Measurements from ENCODE around the gene MACROD1. TPM values are rescaled to one million over a fixed set of nuclear protein-coding genes. Genes with fewer than 3 reads are reported as not detected.

MACROD1 gene
- total RNA-seq, 1 donor from 2014 or later = 26.7 TPM

GRCh38 chr11:64141081-64141783, 24.7 kb downstream of the MACROD1 start:
- H3K36me3 Mint-ChIP-seq (ENCODE audit: low read depth) = no peaks in the 10 kb centered on the region
- no peak for DNase-seq (ENCODE audit: low spot score)
- H3K27me3 Mint-ChIP-seq (ENCODE audit: low read depth) = no peaks in the 10 kb centered on the region
- no peaks in the 10 kb centered on the region for H3K9me3 Mint-ChIP-seq
- no peak overlapping the region for H3K4me3 Mint-ChIP-seq (ENCODE audit: low read depth)
- H3K27ac Mint-ChIP-seq = no peak overlapping the region
- intact Hi-C loops (cut with micrococcal nuclease) = no loop called here
- peaks cover 6% of the 10 kb centered on the region for H3K4me1 Mint-ChIP-seq (ENCODE audit: low read depth)

DNA sequence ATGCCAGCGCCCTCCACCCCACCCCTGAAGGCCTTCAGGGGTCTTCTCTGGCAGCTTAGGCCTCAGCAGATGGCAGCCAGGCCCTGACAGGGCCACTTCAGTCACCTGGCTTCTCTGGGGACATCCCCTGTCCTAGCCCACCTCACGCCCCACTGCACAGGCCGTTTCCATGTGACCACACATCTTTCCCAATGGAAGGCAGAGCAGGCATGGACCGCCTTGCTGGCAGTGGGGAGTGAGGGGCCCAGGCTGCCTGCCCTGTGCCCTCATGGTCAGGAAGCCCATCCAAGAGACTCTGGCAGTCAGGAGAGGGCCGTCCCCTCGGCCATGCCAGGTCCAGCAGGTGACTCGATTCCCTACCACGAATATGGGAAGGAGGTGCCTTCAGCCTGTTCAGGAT, 25.8 kb downstream of the MACROD1 start:
- no peak for DNase-seq (ENCODE audit: low spot score)
- no peaks in the 10 kb centered on the region for H3K27me3 Mint-ChIP-seq (ENCODE audit: low read depth)

GRCh38 chr11:64139049-64139448, 26.9 kb downstream of the MACROD1 start:
- intact Hi-C loops (cut with micrococcal nuclease) = no loop called here
- Mint-ChIP-seq H3K27ac (no peak overlapping the region), H3K9me3 (no peaks in the 10 kb centered on the region), H3K27me3 (ENCODE audit: low read depth) (no peaks in the 10 kb centered on the region), H3K36me3 (ENCODE audit: low read depth) (no peaks in the 10 kb centered on the region), H3K4me1 (ENCODE audit: low read depth) (peaks cover 5% of the 10 kb centered on the region), H3K4me3 (ENCODE audit: low read depth) (no peak overlapping the region)
- no peak for DNase-seq (ENCODE audit: low spot score)

More for the DNA sequence above, 25.8 kb downstream of the MACROD1 start:
- no peaks in the 10 kb centered on the region for H3K36me3 Mint-ChIP-seq (ENCODE audit: low read depth)
- no peaks in the 10 kb centered on the region for H3K9me3 Mint-ChIP-seq
- H3K4me3 Mint-ChIP-seq (ENCODE audit: low read depth) = no peak overlapping the region
- H3K4me1 Mint-ChIP-seq (ENCODE audit: low read depth) = peaks cover 6% of the 10 kb centered on the region
- H3K27ac Mint-ChIP-seq = no peak overlapping the region
- intact Hi-C loops (cut with micrococcal nuclease) = no loop called here

GRCh38 chr11:64138398-64138797, 27.5 kb downstream of the MACROD1 start:
- Mint-ChIP-seq H3K4me1 (ENCODE audit: low read depth) (no peaks in the 10 kb centered on the region), H3K9me3 (no peaks in the 10 kb centered on the region), H3K4me3 (ENCODE audit: low read depth) (no peak overlapping the region), H3K36me3 (ENCODE audit: low read depth) (no peaks in the 10 kb centered on the region), H3K27me3 (ENCODE audit: low read depth) (no peaks in the 10 kb centered on the region), H3K27ac (no peak overlapping the region)
- intact Hi-C loops (cut with micrococcal nuclease) = no loop called here
- DNase-seq (ENCODE audit: low spot score) = no peak

DNA sequence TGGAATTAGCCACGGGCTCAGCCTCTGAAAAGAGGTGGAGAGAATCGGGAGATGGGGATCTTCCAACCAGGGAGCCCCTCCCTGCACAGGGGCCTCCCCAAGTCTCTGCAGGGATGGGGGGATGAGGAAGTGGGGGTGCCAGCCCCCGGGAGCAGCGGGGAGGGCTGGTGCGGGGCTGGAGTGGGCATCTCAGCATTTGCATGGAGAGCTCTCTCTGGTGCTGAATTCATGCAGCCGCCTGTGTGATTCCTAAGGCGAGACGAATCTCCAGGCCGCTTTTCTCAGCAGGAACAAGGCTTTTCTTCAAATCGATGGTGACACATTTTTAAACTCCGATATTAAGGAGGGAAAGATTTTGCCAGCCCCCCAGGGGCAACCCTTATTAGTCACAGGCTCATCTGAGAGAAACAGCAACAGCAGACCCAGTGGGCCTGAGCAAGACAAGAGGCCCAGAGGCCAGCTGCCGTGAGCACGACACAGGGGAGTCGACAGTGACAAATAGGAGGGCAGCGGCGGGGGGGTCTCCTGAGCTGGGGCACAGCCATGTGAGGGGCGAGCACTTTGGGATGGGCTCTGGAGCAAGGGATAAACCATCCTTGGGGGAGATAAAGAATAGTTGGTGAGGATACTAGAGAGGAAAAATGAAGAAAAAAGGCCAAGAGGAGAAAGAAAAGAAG, 29.0 kb downstream of the MACROD1 start:
- intact Hi-C loops (cut with micrococcal nuclease) = no loop called here
- no peaks in the 10 kb centered on the region for H3K27me3 Mint-ChIP-seq (ENCODE audit: low read depth)
- no peak overlapping the region for H3K4me3 Mint-ChIP-seq (ENCODE audit: low read depth)
- no peak for DNase-seq (ENCODE audit: low spot score)
- no peaks in the 10 kb centered on the region for H3K9me3 Mint-ChIP-seq
- H3K4me1 Mint-ChIP-seq (ENCODE audit: low read depth) = no peaks in the 10 kb centered on the region
- no peak overlapping the region for H3K27ac Mint-ChIP-seq
- H3K36me3 Mint-ChIP-seq (ENCODE audit: low read depth) = no peaks in the 10 kb centered on the region

DNA sequence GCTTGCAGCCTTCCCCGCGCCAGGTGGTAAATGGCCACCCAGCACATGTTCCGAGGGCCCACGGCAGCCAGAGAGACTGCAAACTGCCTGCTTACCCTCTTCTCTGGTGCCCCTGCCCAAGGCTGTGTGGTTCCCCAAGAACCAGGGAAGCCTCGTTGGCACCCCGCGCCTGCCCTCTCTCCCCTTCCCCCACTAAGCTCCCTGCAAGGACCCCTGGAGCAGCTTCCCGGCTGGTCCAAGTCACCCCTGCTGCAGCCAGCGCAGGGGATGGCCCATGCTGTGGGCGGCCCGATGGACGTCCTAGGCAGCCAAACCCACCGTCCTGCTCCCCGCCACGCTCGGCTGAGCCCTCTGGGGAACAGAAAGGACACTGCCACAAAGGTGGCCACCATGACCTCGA, 30.2 kb downstream of the MACROD1 start:
- Mint-ChIP-seq H3K27me3 (ENCODE audit: low read depth) (no peaks in the 10 kb centered on the region), H3K4me3 (ENCODE audit: low read depth) (no peak overlapping the region), H3K9me3 (no peaks in the 10 kb centered on the region), H3K4me1 (ENCODE audit: low read depth) (no peaks in the 10 kb centered on the region), H3K27ac (no peak overlapping the region), H3K36me3 (ENCODE audit: low read depth) (no peaks in the 10 kb centered on the region)
- intact Hi-C loops (cut with micrococcal nuclease) = no loop called here
- DNase-seq (ENCODE audit: low spot score) = no peak

GRCh38 chr11:64134963-64135362, 30.9 kb downstream of the MACROD1 start:
- Mint-ChIP-seq H3K36me3 (ENCODE audit: low read depth) (no peaks in the 10 kb centered on the region), H3K9me3 (no peaks in the 10 kb centered on the region), H3K4me3 (ENCODE audit: low read depth) (no peak overlapping the region), H3K4me1 (ENCODE audit: low read depth) (no peaks in the 10 kb centered on the region), H3K27ac (no peak overlapping the region), H3K27me3 (ENCODE audit: low read depth) (no peaks in the 10 kb centered on the region)
- no peak for DNase-seq (ENCODE audit: low spot score)
- intact Hi-C loops (cut with micrococcal nuclease) = no loop called here

DNA sequence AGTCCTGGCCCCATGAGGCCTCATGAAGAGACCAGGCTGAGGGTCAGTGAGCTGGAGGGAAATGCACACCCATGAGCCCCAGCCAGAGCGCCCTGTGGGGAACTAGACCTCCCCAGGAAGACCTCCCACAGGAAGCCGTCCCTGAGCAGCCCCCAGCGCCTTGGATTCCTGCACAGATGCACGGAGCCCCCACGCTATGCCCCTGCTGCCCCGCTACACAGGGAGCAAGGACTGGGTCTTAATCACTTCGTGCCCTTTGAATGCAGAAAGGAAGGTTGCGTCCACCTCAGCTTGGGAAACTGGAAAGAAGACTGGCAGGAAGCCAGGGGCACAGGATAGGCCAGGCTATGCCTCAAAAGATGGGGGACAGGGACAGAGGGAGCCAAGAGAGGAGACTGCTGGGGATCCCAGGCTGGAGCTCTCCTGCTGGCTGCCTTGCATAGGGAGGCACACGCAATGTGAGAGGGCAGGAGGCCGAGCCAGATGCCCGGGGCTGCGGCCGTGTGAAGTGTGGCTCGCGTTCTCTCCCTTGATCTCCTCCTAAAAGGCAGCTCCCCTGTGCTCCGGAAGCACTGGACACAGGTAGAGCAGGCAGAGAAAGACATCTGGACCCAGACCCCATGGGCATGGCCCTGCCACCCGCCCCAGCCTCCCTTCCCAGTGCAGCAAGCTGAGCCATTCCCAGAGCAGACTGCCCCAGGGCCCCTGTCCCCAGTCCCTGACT, 32.8 kb downstream of the MACROD1 start:
- intact Hi-C loops (cut with micrococcal nuclease) = no loop called here
- Mint-ChIP-seq H3K27ac (no peak overlapping the region), H3K9me3 (no peaks in the 10 kb centered on the region)

DNA sequence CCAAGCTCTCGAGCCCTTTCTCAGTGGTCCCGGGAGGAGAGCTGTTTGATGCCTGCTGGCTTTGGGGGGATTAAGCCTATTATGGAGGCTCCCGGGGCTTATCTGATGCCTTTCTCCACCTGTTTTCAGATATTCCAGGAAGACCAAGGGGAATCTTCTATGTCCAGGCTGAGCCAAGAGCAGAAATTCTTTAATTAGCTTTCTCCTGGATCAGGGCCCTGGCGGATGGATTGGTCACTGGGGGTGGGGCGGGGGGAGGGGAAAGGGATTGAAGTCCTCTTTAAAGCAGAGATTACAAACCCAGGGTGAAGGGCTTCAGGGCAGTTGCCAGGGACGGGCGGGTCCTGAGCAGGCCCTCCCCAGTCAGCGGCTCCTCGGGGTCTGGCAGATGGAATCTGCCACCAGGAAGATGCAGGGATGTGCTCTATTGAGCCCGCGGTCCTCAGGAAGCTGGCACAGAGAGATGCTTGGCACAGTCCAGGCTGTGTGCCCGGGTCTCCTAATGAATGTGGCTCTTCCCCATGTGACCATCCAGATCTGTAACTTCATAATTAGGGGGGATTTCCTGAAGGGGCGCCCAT, 33.6 kb downstream of the MACROD1 start:
- Mint-ChIP-seq H3K9me3 (no peaks in the 10 kb centered on the region), H3K4me1 (ENCODE audit: low read depth) (no peaks in the 10 kb centered on the region), H3K36me3 (ENCODE audit: low read depth) (no peaks in the 10 kb centered on the region), H3K4me3 (ENCODE audit: low read depth) (no peak overlapping the region), H3K27ac (no peak overlapping the region), H3K27me3 (ENCODE audit: low read depth) (no peaks in the 10 kb centered on the region)
- no peak for DNase-seq (ENCODE audit: low spot score)
- intact Hi-C loops (cut with micrococcal nuclease) = no loop called here

More for the DNA sequence above, 32.8 kb downstream of the MACROD1 start:
- no peaks in the 10 kb centered on the region for H3K4me1 Mint-ChIP-seq (ENCODE audit: low read depth)
- DNase-seq (ENCODE audit: low spot score) = no peak
- no peaks in the 10 kb centered on the region for H3K36me3 Mint-ChIP-seq (ENCODE audit: low read depth)
- no peak overlapping the region for H3K4me3 Mint-ChIP-seq (ENCODE audit: low read depth)
- H3K27me3 Mint-ChIP-seq (ENCODE audit: low read depth) = no peaks in the 10 kb centered on the region

- no peak overlapping the region for H3K4me3 Mint-ChIP-seq (ENCODE audit: low read depth)
- intact Hi-C loops (cut with micrococcal nuclease) = no loop called here
- H3K27ac Mint-ChIP-seq = no peak overlapping the region
- no peaks in the 10 kb centered on the region for H3K27me3 Mint-ChIP-seq (ENCODE audit: low read depth)
- no peak for DNase-seq (ENCODE audit: low spot score)
- no peaks in the 10 kb centered on the region for H3K4me1 Mint-ChIP-seq (ENCODE audit: low read depth)
- H3K9me3 Mint-ChIP-seq = no peaks in the 10 kb centered on the region
- H3K36me3 Mint-ChIP-seq (ENCODE audit: low read depth) = no peaks in the 10 kb centered on the region
These were observed 34.2 kb downstream of the MACROD1 start for GRCh38 chr11:64131683-64132190.

GRCh38 chr11:64130618-64131017, 35.3 kb downstream of the MACROD1 start:
- Mint-ChIP-seq H3K4me1 (ENCODE audit: low read depth) (no peaks in the 10 kb centered on the region), H3K4me3 (ENCODE audit: low read depth) (no peak overlapping the region), H3K27ac (no peak overlapping the region), H3K27me3 (ENCODE audit: low read depth) (no peaks in the 10 kb centered on the region), H3K9me3 (no peaks in the 10 kb centered on the region), H3K36me3 (ENCODE audit: low read depth) (no peaks in the 10 kb centered on the region)
- intact Hi-C loops (cut with micrococcal nuclease) = no loop called here
- DNase-seq (ENCODE audit: low spot score) = no peak

GRCh38 chr11:64129403-64129802, 36.5 kb downstream of the MACROD1 start:
- intact Hi-C loops (cut with micrococcal nuclease) = no loop called here
- peaks cover 2% of the 10 kb centered on the region for H3K4me1 Mint-ChIP-seq (ENCODE audit: low read depth)
- no peak for DNase-seq (ENCODE audit: low spot score)
- no peaks in the 10 kb centered on the region for H3K27me3 Mint-ChIP-seq (ENCODE audit: low read depth)
- no peaks in the 10 kb centered on the region for H3K9me3 Mint-ChIP-seq
- no peak overlapping the region for H3K27ac Mint-ChIP-seq
- H3K4me3 Mint-ChIP-seq (ENCODE audit: low read depth) = no peak overlapping the region
- no peaks in the 10 kb centered on the region for H3K36me3 Mint-ChIP-seq (ENCODE audit: low read depth)

Data from activated T-helper 2 cell treated with anti-CD3 and anti-CD28 coated beads, Interferon-gamma antibody, Interleukin-2, Interleukin-4, amounts not matched to agents 10 μg/mL and 5 μg/mL and 100 μg/mL, durations not matched to agents 14 hours and 24 hours and 36 hours (primary cell).